ENCODE measurements around the gene EDN1.

- TF ChIP-seq CTCF (IDR thresholded peaks at IDR 0.05) (no peak), POLR2A (IDR thresholded peaks at IDR 0.05) (no peak)
Observed at GRCh38 chr6:12301018-12301417, 10.9 kb downstream of the EDN1 start.

All from adrenal gland (tissue), 5 donors.